Fibroblast of pulmonary artery (primary cell): ENCODE results near the gene ZNF804B.

ENCODE experiments used
- DNase-seq: peaks from one replicate; pipeline ENCODE4 v3.0.0-alpha.2; 2010; ENCODE audit warnings: low read depth
- H3K4me3 ChIP-seq: replicated peaks from 2 replicates; pipeline ENCODE4 v1.5.1; 2011; ENCODE audit warnings: low read depth, mild to moderate bottlenecking, control low read depth, low read length, moderate library complexity
- CTCF ChIP-seq: IDR thresholded peaks from 2 replicates; pipeline ENCODE4 v1.5.1; 2011; ENCODE audit warnings: mild to moderate bottlenecking, control low read depth, low read length, inconsistent platforms; ENCODE audit errors: missing control alignments

ZNF804B gene

GRCh38 chr7:88759230-88760135, at the start of gene ZNF804B:
ZNF804B (plus strand) TSS chr7:88759700; CDS start chr7:88759977, 277 bp downstream.
- no peak within 1 kb of the TSS for H3K4me3 ChIP-seq
- TF ChIP-seq CTCF: no peak
- no peak for DNase-seq

DNA sequence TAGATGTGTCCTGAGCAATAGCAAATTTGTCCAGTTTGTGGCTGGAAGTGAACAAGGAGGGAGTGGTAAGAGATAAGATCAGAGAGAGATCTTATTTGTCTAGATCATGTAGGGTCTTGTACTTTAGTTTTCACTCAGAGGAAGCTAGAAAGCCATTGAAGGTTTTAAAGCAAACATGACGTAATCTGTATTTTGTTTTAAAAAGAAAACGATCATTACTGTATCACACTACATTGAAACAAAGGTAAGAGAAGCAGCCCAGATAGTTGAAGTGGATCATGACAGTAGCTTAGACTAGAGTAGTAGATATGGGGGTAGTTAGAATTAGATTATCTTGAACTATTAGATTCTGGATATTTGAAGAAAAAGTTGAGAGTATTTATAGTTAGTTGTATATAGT, 23.6 kb upstream of the ZNF804B start:
- TF ChIP-seq CTCF: no peak
- no peak for DNase-seq
- no peak overlapping the region for H3K4me3 ChIP-seq

DNA sequence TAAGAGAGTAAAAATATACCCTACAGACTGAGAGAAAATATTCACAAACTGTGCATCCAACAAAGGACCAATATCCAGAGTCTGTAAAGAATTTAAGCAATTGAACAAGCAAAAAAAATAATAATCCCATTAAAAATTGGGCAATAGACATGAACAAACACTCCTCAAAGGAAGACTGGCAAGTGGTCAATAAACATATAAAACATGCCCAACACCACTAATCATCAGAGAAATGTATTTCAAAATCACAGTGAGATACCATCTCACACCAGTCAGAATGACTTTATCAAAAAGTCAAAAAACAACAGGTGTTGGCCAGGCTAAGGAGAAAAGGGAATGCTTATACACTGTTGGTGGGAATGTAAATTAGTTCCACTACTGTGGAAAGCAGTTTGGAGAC, 21.9 kb upstream of the ZNF804B start:
- DNase-seq: no peak
- no peak for TF ChIP-seq CTCF
- no peak overlapping the region for H3K4me3 ChIP-seq

DNA sequence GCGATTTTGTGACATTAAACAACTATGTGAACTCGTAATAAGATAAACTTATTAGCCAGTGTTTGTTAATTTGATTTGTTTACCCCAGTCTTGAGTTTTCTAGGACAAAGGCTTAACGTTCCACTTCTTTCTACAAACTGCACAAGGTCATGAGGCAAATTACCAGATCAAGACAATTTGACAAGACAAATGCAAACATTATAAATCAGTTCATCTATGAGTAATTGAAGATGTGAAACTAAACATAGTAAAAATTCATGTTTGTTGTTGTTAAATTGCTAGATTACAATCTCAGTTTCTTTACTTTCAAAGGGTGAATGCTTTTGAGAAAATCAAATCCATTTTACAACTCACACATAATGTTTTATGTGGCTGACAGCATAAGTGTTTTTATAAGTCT, 13.4 kb upstream of the ZNF804B start:
- no peak for DNase-seq
- no peak for TF ChIP-seq CTCF
- no peak overlapping the region for H3K4me3 ChIP-seq

DNA sequence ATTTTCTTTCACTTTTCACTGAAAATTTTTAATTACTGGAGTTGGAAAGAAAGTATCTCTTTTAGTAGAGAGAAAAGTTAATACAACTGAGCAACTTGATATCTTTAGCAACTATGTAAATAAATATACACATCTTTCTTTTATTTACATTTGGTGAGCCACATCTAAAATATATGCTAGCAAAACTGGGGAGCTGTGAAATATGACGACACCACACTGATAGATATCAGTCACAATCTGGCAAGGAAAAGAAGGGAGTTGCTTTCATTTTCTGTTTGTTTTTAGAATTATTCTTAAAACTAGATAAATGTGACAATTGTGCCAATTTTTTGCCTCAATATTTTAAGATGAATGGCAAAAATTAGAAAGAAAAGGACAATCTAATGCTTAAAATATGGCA, 2.7 kb upstream of the ZNF804B start:
- no peak for TF ChIP-seq CTCF
- no peak overlapping the region for H3K4me3 ChIP-seq
- no peak for DNase-seq

- no peak for TF ChIP-seq CTCF
- no peak overlapping the region for H3K4me3 ChIP-seq
- DNase-seq: no peak
Measured at GRCh38 chr7:88757371-88757770, 2.1 kb upstream of the ZNF804B start.
